PC-3 (cell line): Measurements from ENCODE around the gene ARL8A. TPM values are rescaled to one million over a fixed set of nuclear protein-coding genes. Genes with fewer than 3 reads are reported as not detected.
"Not testable (repeated sequence)": the region's sequence is repeated elsewhere in the genome, so short reads cannot be mapped to it uniquely, and the experiment has no call there.

Experiments used
- ATAC-seq: fragments of 200-7000 bp; cut with Tn5 transposase; 2 replicates; pipeline ENCODE4 v1.9.1; 2020; ENCODE audit warnings: mild to moderate bottlenecking, moderate library complexity
- BruUV-seq: library from RNA; stranded (reverse); fragments of 400-500 nt; replicated peaks from 2 replicates; lab custom pipeline; 2021; lab: Mats Ljungman, UMichigan
- CTCF ChIA-PET: fragments of 300-600 bp; sonication (Branson Sonifier 250); formaldehyde crosslinking; loops from one replicate; lab custom pipeline; 2022; ENCODE audit warnings: antibody characterized with exemption; lab: Charles Lee
- POLR2A ChIA-PET: fragments of 300-600 bp; sonication (Branson Sonifier 250); formaldehyde crosslinking; loops from one replicate; lab custom pipeline; 2022; ENCODE audit warnings: antibody characterized with exemption; ENCODE audit not compliant: unreplicated experiment; lab: Charles Lee
- DNase-seq: peaks from one replicate; pipeline ENCODE4 v3.0.0-alpha.2; 2015
- H2AFZ ChIP-seq: fragments of 300-600 bp; sonication (generic); 2 replicates; pipeline ENCODE4 v1.6.0; 2016; ENCODE audit warnings: antibody characterized with exemption, low read length
- H3F3A ChIP-seq: fragments of 300-600 bp; sonication (generic); one replicate; pipeline ENCODE4 v1.6.0; 2017; ENCODE audit warnings: antibody characterized with exemption, low read length, control low read depth, mild to moderate bottlenecking; ENCODE audit not compliant: unreplicated experiment
- H3K27ac ChIP-seq: fragments of 300-600 bp; sonication (generic); 2 replicates; pipeline ENCODE4 v1.5.1; 2016; ENCODE audit warnings: mild to moderate bottlenecking, low read length
- H3K27me3 ChIP-seq: fragments of 300-600 bp; sonication (generic); 2 replicates; pipeline ENCODE4 v1.6.1; 2016; ENCODE audit warnings: low read length, mixed read lengths
- H3K36me3 ChIP-seq: fragments of 300-600 bp; sonication (generic); 2 replicates; pipeline ENCODE4 v1.6.1; 2016; ENCODE audit warnings: low read depth, mixed run types, low read length, mixed read lengths
- H3K4me1 ChIP-seq: fragments of 300-600 bp; sonication (generic); 2 replicates; pipeline ENCODE4 v1.5.1; 2016; ENCODE audit warnings: low read length; ENCODE audit not compliant: insufficient read depth
- H3K4me2 ChIP-seq: fragments of 300-600 bp; sonication (generic); 2 replicates; pipeline ENCODE4 v1.6.0; 2016; ENCODE audit warnings: low read length
- H3K4me3 ChIP-seq: fragments of 300-600 bp; sonication (generic); 2 replicates; pipeline ENCODE4 v1.5.1; 2016; ENCODE audit warnings: mild to moderate bottlenecking, low read length, mixed read lengths
- H3K79me2 ChIP-seq: fragments of 300-600 bp; sonication (generic); 2 replicates; pipeline ENCODE4 v1.6.1; 2017; ENCODE audit warnings: low read length, mixed read lengths
- H3K9ac ChIP-seq: fragments of 300-600 bp; sonication (generic); 2 replicates; pipeline ENCODE4 v1.6.0; 2016; ENCODE audit warnings: mild to moderate bottlenecking, low read length
- H3K9me2 ChIP-seq: fragments of 300-600 bp; sonication (generic); replicated peaks from 2 replicates; pipeline ENCODE4 v1.6.1; 2016; ENCODE audit warnings: mixed run types, low read length, mixed read lengths
- H3K9me3 ChIP-seq: fragments of 300-600 bp; sonication (generic); 2 replicates; pipeline ENCODE4 v1.6.1; 2016; ENCODE audit warnings: low read length, mixed read lengths
- H4K20me1 ChIP-seq: fragments of 300-600 bp; sonication (generic); 2 replicates; pipeline ENCODE4 v1.6.1; 2016; ENCODE audit warnings: low read length, mixed read lengths
- CTCF ChIP-seq: fragments of 300-600 bp; sonication (generic); conservative IDR thresholded peaks from 2 replicates; pipeline ENCODE4 v1.5.1; 2017; ENCODE audit warnings: antibody characterized with exemption, low read depth, mild to moderate bottlenecking, low read length
- EZH2 ChIP-seq: fragments of 300-600 bp; sonication (generic); IDR thresholded peaks from one replicate; pipeline ENCODE4 v1.6.1; 2017; ENCODE audit warnings: antibody characterized with exemption, mild to moderate bottlenecking, low read length; ENCODE audit not compliant: unreplicated experiment
- EZH2phosphoT487 ChIP-seq: fragments of 300-600 bp; sonication (generic); IDR thresholded peaks from 2 replicates; pipeline ENCODE4 v1.6.1; 2018; ENCODE audit warnings: mild to moderate bottlenecking, antibody characterized with exemption, low read length, borderline replicate concordance
- intact Hi-C: fragments of 100-400 bp; cut with micrococcal nuclease; formaldehyde crosslinking; loops from 2 replicates; pipeline ENCODE4 v1.9.0; 2023
- total RNA-seq: library from RNA; depleted of rRNA; stranded (reverse); fragments of >200 nt; gene quantifications from 2 replicates; pipeline ENCODE4 v1.2.3, GENCODE V29; 2014

The ARL8A gene
- total RNA-seq, 1 experiment from 2014 or later, result 20.4 TPM

- no peaks in the 10 kb centered on the region for H3F3A ChIP-seq
- H3K4me2 ChIP-seq, result no peak overlapping the region
- H3K4me3 ChIP-seq, result no peak overlapping the region
- H3K27me3 ChIP-seq, result no peaks in the 10 kb centered on the region
- POLR2A ChIA-PET, result no interaction called here
- ATAC-seq (no peak), DNase-seq (no peak)
- H4K20me1 ChIP-seq, result no peaks in the 10 kb centered on the region
- no peaks in the 10 kb centered on the region for H3K9me3 ChIP-seq
- H3K36me3 ChIP-seq, result no peaks in the 10 kb centered on the region
- H3K79me2 ChIP-seq, result no peaks in the 10 kb centered on the region
- BruUV-seq, result no TSS peak
- no peak overlapping the region for H3K27ac ChIP-seq
- no peaks in the 10 kb centered on the region for H3K9me2 ChIP-seq
- H3K9ac ChIP-seq, result no peak overlapping the region
- CTCF ChIA-PET, result no interaction called here
- intact Hi-C loops, result no loop called here
- H2AFZ ChIP-seq, result no peak overlapping the region
- no peak for TF ChIP-seq EZH2
- TF ChIP-seq CTCF, result no peak
- H3K4me1 ChIP-seq, result peaks cover 16% of the 10 kb centered on the region
Observed at GRCh38 chr1:202116287-202116686, 28.2 kb downstream of the ARL8A start.

DNA sequence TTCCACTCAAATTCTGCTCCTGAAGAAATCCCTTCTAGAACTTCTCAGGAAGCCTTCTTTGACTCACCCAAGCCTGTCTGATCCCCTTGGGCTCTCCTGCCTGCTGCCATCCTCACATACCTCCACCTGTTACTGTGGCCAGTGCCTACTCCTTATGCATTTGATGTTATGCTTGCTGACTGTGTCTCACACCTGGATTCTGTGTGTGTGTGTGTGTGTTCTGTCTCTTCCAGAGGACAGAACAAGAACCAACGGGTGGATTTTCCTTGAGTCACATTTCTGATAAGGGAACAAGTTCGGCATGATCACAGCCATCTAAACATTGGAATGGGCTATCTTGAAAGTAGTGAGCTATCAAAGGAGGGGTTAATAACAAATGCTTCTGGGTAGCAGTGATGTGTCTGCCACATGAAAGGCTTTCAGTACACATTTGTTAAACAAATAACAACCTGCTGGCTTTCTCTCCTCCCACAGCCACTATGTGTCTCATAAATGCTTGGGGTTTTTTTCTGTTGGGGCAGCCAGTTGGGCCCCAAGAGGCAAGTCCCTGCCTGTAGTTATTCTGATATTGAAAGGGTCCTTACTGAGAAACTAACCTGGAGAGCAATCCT, 30.7 kb downstream of the ARL8A start:
- no peaks in the 10 kb centered on the region for H3K79me2 ChIP-seq
- ChIA-PET POLR2A (interaction anchor here (1.1 kb wide), 1 partner anchor 104 kb away, joined by 6 read pairs; the partner anchor contains the start of gene ELF3), CTCF (no interaction called here)
- H3K27ac ChIP-seq, result peak overlapping the region; percentile 43; the same call in 1 of the 2 replicates
- DNase-seq (no peak), ATAC-seq (no peak)
- H3K4me3 ChIP-seq, result no peak overlapping the region
- no peaks in the 10 kb centered on the region for H3K9me3 ChIP-seq
- no peaks in the 10 kb centered on the region for H3K9me2 ChIP-seq
- no peak for TF ChIP-seq CTCF
- intact Hi-C loops, result no loop called here
- no peaks in the 10 kb centered on the region for H3F3A ChIP-seq
- no peak overlapping the region for H2AFZ ChIP-seq
- no peak overlapping the region for H3K9ac ChIP-seq
- no peaks in the 10 kb centered on the region for H3K27me3 ChIP-seq
- no peak overlapping the region for H3K4me2 ChIP-seq
- BruUV-seq, result TSS peak; percentile 41
- H4K20me1 ChIP-seq, result no peaks in the 10 kb centered on the region
- H3K4me1 ChIP-seq, result peaks cover 15% of the 10 kb centered on the region
- no peaks in the 10 kb centered on the region for H3K36me3 ChIP-seq

GRCh38 chr1:202112859-202113689, 31.5 kb downstream of the ARL8A start:
- H3K36me3 ChIP-seq, result no peaks in the 10 kb centered on the region
- no peaks in the 10 kb centered on the region for H3F3A ChIP-seq
- no peaks in the 10 kb centered on the region for H3K9me3 ChIP-seq
- BruUV-seq, result no TSS peak
- H3K79me2 ChIP-seq, result no peaks in the 10 kb centered on the region
- intact Hi-C loops, result no loop called here
- no peak overlapping the region for H3K4me3 ChIP-seq
- DNase-seq (no peak), ATAC-seq (peak; percentile 71)
- POLR2A ChIA-PET, result interaction anchor here (0.7 to 1.1 kb wide), 2 partner anchors 96 to 103 kb away, joined by 6 read pairs; partner anchors contain the start of gene ELF3
- H3K27ac ChIP-seq, result peak overlapping the region; percentile 43
- H4K20me1 ChIP-seq, result no peaks in the 10 kb centered on the region
- no peak overlapping the region for H3K9ac ChIP-seq
- H3K27me3 ChIP-seq, result no peaks in the 10 kb centered on the region
- CTCF ChIA-PET, result interaction anchor here (0.6 kb wide), 2 partner anchors 19 to 88 kb away, joined by 3 read pairs; no protein-coding TSS in a partner anchor
- no peaks in the 10 kb centered on the region for H3K9me2 ChIP-seq
- H2AFZ ChIP-seq, result no peak overlapping the region
- H3K4me1 ChIP-seq, result peaks cover 13% of the 10 kb centered on the region
- TF ChIP-seq CTCF, result no peak
- no peak for TF ChIP-seq EZH2
- TF ChIP-seq EZH2phosphoT487, result no peak
- peak overlapping the region; percentile 18 for H3K4me2 ChIP-seq

DNA sequence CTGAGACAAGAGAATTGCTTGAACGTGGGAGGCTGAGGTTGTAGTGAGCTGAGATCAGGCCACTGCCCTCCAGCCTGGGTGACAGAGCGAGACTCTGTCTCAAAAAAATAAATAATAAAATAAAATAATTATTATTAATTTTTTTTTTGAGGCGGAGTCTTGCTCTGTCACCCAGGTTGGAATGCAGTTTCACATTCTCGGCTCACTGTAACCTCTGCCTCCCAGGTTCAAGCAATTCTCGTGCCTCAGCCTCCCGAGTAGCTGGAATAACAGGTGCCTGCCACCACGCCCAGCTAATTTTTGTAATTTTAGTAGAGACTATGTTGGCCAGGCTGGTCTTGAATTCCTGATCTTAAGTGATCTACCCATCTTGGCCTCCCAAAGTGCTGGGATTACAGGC, 32.9 kb downstream of the ARL8A start:
- H4K20me1 ChIP-seq, H3K27me3 ChIP-seq, intact Hi-C loops, DNase-seq, POLR2A ChIA-PET, H3K36me3 ChIP-seq, H3F3A ChIP-seq, H3K4me3 ChIP-seq, H2AFZ ChIP-seq, H3K9me3 ChIP-seq, ATAC-seq, H3K9ac ChIP-seq, H3K27ac ChIP-seq, BruUV-seq, CTCF ChIA-PET, H3K9me2 ChIP-seq, H3K79me2 ChIP-seq, H3K4me2 ChIP-seq: not testable (repeated sequence)
- peaks cover 28% of the 10 kb centered on the region for H3K4me1 ChIP-seq
